Measurements from ENCODE around the gene OR2T29. TPM values are rescaled to one million over a fixed set of nuclear protein-coding genes. Genes with fewer than 3 reads are reported as not detected.
"Not testable (repeated sequence)": the region's sequence is repeated elsewhere in the genome, so short reads cannot be mapped to it uniquely, and the experiment has no call there.

OR2T29 gene
- total RNA-seq, 2 donors from 2014 or later: not detected

- Mint-ChIP-seq H3K27me3 (ENCODE audit: insufficient read depth) (no peaks in the 10 kb centered on the region), H3K4me3 (no peak overlapping the region), H3K36me3 (ENCODE audit: low read depth) (no peaks in the 10 kb centered on the region), H3K27ac (no peak overlapping the region), H3K4me1 (no peaks in the 10 kb centered on the region), H3K9me3 (peaks cover 86% of the 10 kb centered on the region)
- no peaks in the 10 kb centered on the region for H3K27me3 ChIP-seq (ENCODE audit: control insufficient read depth, insufficient read depth, low read length, poor library complexity, severe bottlenecking)
- H3K9ac ChIP-seq (ENCODE audit: extremely low read depth, low read length, poor library complexity, severe bottlenecking): no peak overlapping the region
- H3K4me1 ChIP-seq (ENCODE audit: control insufficient read depth, insufficient read depth, low read length): no peaks in the 10 kb centered on the region
- WGBS, 2 experiments (ENCODE audit: insufficient coverage in 1 of 2, insufficient read length in 1 of 2): 85% methylated on average over 3 of the region's 3 CpGs; no CpG with 5 or more reads in 1 of the 2 experiments
- H3K36me3 ChIP-seq (ENCODE audit: control insufficient read depth, insufficient read depth, low read length): no peaks in the 10 kb centered on the region
- H3K9me3 ChIP-seq (ENCODE audit: control insufficient read depth, low read length): peaks cover 91% of the 10 kb centered on the region
- no peak overlapping the region for H3K4me3 ChIP-seq (ENCODE audit: low read length)
- no peak overlapping the region for H3K27ac ChIP-seq (ENCODE audit: low read depth, low read length)
- no peak for TF ChIP-seq CTCF (conservative IDR thresholded peaks at IDR 0.05)
- DNase-seq: no peak
Observed at GRCh38 chr1:248589334-248589733, 26.8 kb upstream of the OR2T29 start.

GRCh38 chr1:248585266-248585665 is 22.7 kb upstream of the OR2T29 start:
- H3K9me3 Mint-ChIP-seq: peaks cover 80% of the 10 kb centered on the region
- H3K36me3 ChIP-seq (ENCODE audit: control insufficient read depth, insufficient read depth, low read length): no peaks in the 10 kb centered on the region
- H3K27ac Mint-ChIP-seq: no peak overlapping the region
- DNase-seq: no peak
- H3K9me3 ChIP-seq (ENCODE audit: control insufficient read depth, low read length): peaks cover 66% of the 10 kb centered on the region
- H3K36me3 Mint-ChIP-seq (ENCODE audit: low read depth): no peaks in the 10 kb centered on the region
- no peak for TF ChIP-seq CTCF (conservative IDR thresholded peaks at IDR 0.05)
- 81 to 90% methylated on average over 2 to 3 of the region's 3 CpGs for WGBS, 2 experiments (ENCODE audit: insufficient coverage in 1 of 2, insufficient read length in 1 of 2)
- no peaks in the 10 kb centered on the region for H3K27me3 Mint-ChIP-seq (ENCODE audit: insufficient read depth)
- no peaks in the 10 kb centered on the region for H3K4me1 Mint-ChIP-seq
- no peaks in the 10 kb centered on the region for H3K27me3 ChIP-seq (ENCODE audit: control insufficient read depth, insufficient read depth, low read length, poor library complexity, severe bottlenecking)
- no peak overlapping the region for H3K4me3 ChIP-seq (ENCODE audit: low read length)
- H3K9ac ChIP-seq (ENCODE audit: extremely low read depth, low read length, poor library complexity, severe bottlenecking): no peak overlapping the region
- no peak overlapping the region for H3K27ac ChIP-seq (ENCODE audit: low read depth, low read length)
- H3K4me1 ChIP-seq (ENCODE audit: control insufficient read depth, insufficient read depth, low read length): no peaks in the 10 kb centered on the region
- no peak overlapping the region for H3K4me3 Mint-ChIP-seq

GRCh38 chr1:248576260-248576980 is 13.8 kb upstream of the OR2T29 start:
- H3K9me3 ChIP-seq (ENCODE audit: control insufficient read depth, low read length): peaks cover 27% of the 10 kb centered on the region
- no peak overlapping the region for H3K27ac ChIP-seq (ENCODE audit: low read depth, low read length)
- H3K27me3 ChIP-seq (ENCODE audit: control insufficient read depth, insufficient read depth, low read length, poor library complexity, severe bottlenecking): no peaks in the 10 kb centered on the region
- no peaks in the 10 kb centered on the region for H3K4me1 ChIP-seq (ENCODE audit: control insufficient read depth, insufficient read depth, low read length)
- no peak overlapping the region for H3K4me3 ChIP-seq (ENCODE audit: low read length)
- Mint-ChIP-seq H3K4me3 (no peak overlapping the region), H3K27ac (no peak overlapping the region), H3K27me3 (ENCODE audit: insufficient read depth) (no peaks in the 10 kb centered on the region), H3K9me3 (peaks cover 63% of the 10 kb centered on the region), H3K36me3 (ENCODE audit: low read depth) (no peaks in the 10 kb centered on the region), H3K4me1 (no peaks in the 10 kb centered on the region)
- no peaks in the 10 kb centered on the region for H3K36me3 ChIP-seq (ENCODE audit: control insufficient read depth, insufficient read depth, low read length)
- WGBS, 2 experiments (ENCODE audit: insufficient coverage in 1 of 2, insufficient read length in 1 of 2): 71 to 72% methylated on average over 6 to 9 of the region's 9 CpGs
- no peak overlapping the region for H3K9ac ChIP-seq (ENCODE audit: extremely low read depth, low read length, poor library complexity, severe bottlenecking)
- DNase-seq: no peak
- TF ChIP-seq CTCF (conservative IDR thresholded peaks at IDR 0.05): no peak

GRCh38 chr1:248574657-248575056 is 12.1 kb upstream of the OR2T29 start, which contains the start of gene OR2T34:
Gene OR2T34, minus strand, starts transcription at chr1:248574757. Its CDS starts 0 bp downstream, at chr1:248574757.
- H3K9me3 Mint-ChIP-seq: peaks cover 59% of the 10 kb centered on the region

DNA sequence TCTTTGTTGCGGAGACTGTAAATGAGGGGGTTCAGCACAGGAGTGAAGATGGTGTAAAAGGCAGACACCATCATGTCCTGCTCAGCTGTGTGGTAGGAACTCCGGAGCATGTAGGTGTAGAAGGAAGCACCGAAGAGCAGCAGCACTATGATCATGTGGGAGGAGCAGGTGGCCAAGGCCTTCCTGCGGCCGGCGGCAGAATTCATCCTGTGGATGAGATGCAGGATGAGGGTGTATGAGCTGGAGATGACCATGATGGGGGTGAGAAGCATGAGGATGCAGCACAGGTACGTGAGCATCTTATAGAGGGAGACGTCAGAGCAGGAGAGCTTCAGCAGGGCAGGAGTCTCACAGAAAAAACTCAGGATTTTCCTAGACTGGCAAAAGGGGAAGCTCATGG is 11.3 kb upstream of the OR2T29 start:
- H3K9me3 Mint-ChIP-seq: peaks cover 55% of the 10 kb centered on the region

More at GRCh38 chr1:248574657-248575056, 12.1 kb upstream of the OR2T29 start, which contains the start of gene OR2T34:
- not testable (repeated sequence) for H3K36me3 Mint-ChIP-seq (ENCODE audit: low read depth); H3K4me1 Mint-ChIP-seq; H3K36me3 ChIP-seq (ENCODE audit: control insufficient read depth, insufficient read depth, low read length); H3K27me3 ChIP-seq (ENCODE audit: control insufficient read depth, insufficient read depth, low read length, poor library complexity, severe bottlenecking); DNase-seq; H3K4me3 Mint-ChIP-seq; H3K27ac ChIP-seq (ENCODE audit: low read depth, low read length); H3K4me1 ChIP-seq (ENCODE audit: control insufficient read depth, insufficient read depth, low read length); H3K9ac ChIP-seq (ENCODE audit: extremely low read depth, low read length, poor library complexity, severe bottlenecking); H3K4me3 ChIP-seq (ENCODE audit: low read length); H3K27me3 Mint-ChIP-seq (ENCODE audit: insufficient read depth); H3K27ac Mint-ChIP-seq
- H3K9me3 ChIP-seq (ENCODE audit: control insufficient read depth, low read length): peaks cover 23% of the 10 kb centered on the region
- WGBS, 2 experiments (ENCODE audit: insufficient coverage in 1 of 2, insufficient read length in 1 of 2): 67% methylated on average over 3 of the region's 3 CpGs; no CpG with 5 or more reads in 1 of the 2 experiments

More for the DNA sequence above, 11.3 kb upstream of the OR2T29 start:
- not testable (repeated sequence) for H3K4me1 ChIP-seq (ENCODE audit: control insufficient read depth, insufficient read depth, low read length); H3K27me3 Mint-ChIP-seq (ENCODE audit: insufficient read depth); H3K27ac ChIP-seq (ENCODE audit: low read depth, low read length); H3K4me3 Mint-ChIP-seq; H3K27me3 ChIP-seq (ENCODE audit: control insufficient read depth, insufficient read depth, low read length, poor library complexity, severe bottlenecking); H3K36me3 Mint-ChIP-seq (ENCODE audit: low read depth); H3K9ac ChIP-seq (ENCODE audit: extremely low read depth, low read length, poor library complexity, severe bottlenecking); H3K36me3 ChIP-seq (ENCODE audit: control insufficient read depth, insufficient read depth, low read length); H3K27ac Mint-ChIP-seq; DNase-seq; H3K4me1 Mint-ChIP-seq; H3K4me3 ChIP-seq (ENCODE audit: low read length)
- peaks cover 17% of the 10 kb centered on the region for H3K9me3 ChIP-seq (ENCODE audit: control insufficient read depth, low read length)
- WGBS, 2 experiments (ENCODE audit: insufficient coverage in 1 of 2, insufficient read length in 1 of 2): 70% methylated on average over 3 of the region's 8 CpGs; no CpG with 5 or more reads in 1 of the 2 experiments
